Measurements from ENCODE around the gene ZNRF3. TPM values are rescaled to one million over a fixed set of nuclear protein-coding genes. Genes with fewer than 3 reads are reported as not detected.
"Not testable (repeated sequence)": the region's sequence is repeated elsewhere in the genome, so short reads cannot be mapped to it uniquely, and the experiment has no call there.

Gene ZNRF3
- total RNA-seq, 1 donor from 2014 or later = 7.4 TPM

GRCh38 chr22:28884747-28885350 is 1.5 kb downstream of the ZNRF3 start:
- no peak for DNase-seq

GRCh38 chr22:28885939-28886338 is 2.6 kb downstream of the ZNRF3 start:
- DNase-seq = no peak

DNA sequence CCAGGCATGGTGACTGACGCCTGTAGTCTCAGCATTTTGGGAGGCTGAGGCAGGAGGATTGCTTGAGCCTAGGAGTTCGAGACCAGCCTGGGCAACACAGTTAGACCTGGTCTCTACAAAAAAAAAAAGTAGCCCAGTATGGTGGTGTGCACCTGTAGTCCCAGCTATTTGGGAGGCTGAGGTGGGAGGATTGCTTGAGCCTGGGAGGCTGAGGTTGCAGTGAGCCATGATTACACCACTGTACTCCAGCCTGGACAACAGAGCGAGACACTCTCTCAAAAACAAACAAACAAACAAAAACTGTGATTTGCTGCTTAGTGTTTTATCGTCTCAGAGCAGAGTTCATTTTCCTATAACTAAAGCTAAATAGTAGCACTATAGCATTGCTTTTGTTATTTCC is 3.3 kb downstream of the ZNRF3 start:
- DNase-seq = not testable (repeated sequence)

DNA sequence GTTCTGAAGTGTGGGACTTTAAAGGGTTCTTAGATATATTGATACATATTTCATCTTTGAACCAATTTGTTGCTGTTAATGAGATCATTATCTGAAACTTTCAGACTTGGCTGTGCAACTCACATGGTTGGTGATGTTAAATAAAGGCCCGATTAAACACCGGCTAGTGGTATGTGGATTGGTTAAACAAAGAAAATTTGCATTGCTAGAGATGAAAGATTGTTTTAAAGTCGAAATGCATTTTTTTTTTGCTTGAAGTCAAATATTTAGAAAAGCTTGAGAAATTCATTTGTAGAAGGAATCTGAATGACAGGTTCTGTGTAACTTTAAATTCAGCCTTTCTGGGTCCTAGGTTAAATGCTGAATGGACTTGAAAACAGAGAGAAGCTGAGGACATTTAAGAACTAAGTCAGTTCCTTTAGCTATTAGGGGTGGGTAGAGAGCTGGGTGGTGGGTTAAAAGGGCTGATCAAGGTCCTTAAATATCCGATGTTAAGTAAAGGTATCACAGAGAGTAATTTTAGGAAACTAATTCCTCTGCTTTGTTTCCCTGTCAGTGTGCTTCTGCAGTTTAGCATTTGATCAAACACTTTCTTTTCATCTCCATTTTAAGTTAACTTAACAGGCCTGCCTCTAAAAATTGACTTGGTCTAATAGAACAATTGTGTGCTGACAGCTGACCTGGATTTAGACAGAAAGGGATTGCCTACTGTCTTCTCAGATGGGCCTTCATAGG is 4.5 kb downstream of the ZNRF3 start:
- DNase-seq = no peak

DNA sequence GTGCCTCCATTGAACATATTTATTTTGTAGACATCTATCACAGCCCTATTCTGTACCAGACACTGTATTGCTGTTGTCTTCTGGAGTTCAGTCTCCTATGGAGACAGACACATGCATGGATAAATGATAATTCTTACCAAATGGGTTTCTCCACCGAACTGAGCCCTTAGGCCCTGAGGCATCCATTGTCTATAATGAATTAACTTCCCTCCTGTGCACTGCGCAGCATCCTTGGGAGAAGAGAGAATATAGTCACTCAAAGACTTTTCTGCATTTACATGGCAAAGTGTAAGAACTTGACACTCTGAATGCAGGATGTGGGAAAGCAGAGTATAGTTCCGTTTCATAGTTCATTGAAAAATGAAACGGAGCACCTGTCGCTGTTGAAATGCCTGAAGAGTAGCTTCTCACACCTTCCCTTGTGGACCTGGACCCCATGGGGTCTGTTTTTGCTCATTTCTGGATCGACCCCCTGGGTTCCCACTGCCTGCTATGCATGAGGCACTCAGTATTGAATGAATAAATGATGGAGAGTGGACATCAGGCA is 6.2 kb downstream of the ZNRF3 start:
- no peak for DNase-seq

- DNase-seq = no peak
These were observed 7.9 kb downstream of the ZNRF3 start for GRCh38 chr22:28891156-28891733.

- DNase-seq = no peak
These were observed 8.9 kb downstream of the ZNRF3 start for GRCh38 chr22:28892175-28892731.

GRCh38 chr22:28893810-28894209 is 10.4 kb downstream of the ZNRF3 start:
- DNase-seq = no peak

DNA sequence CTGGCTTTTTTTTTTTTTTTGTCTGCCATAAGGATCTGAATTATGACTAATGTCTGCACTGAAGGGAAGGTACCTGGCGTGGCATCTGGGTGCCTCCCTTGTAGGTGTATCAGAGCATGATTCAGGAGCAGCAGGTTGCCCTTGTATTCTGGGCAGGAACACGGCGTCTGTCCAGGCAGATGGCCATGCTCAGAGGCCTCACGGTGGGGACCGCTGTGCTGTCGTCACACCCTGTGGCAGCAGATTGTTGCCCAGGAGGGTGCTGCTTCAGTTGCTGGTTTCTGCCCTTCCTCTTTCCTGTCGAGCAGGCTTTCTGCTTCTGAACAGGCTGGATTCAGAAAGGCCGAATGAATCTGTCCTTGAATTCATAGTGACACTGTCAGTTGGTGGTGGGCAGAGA is 11.0 kb downstream of the ZNRF3 start:
- DNase-seq = no peak

DNA sequence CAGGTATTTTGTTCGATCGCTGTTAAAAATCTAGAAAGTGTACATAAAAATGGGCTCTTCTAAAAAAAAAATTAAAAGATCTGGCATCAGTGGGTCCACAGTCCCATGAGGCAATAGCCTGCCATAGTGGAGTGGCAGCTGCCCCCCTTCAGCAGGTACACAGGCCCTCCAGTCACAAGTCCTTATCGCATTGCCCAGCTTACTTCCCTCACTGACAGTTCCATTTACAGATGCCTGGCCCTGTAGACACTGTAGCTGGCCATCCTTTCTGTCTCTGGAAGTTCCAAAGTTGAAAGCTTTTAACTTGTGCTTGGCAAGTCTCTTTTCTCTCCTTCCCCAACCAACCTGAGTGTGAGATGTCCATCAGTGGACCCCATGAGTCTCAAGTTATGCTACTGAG is 11.4 kb downstream of the ZNRF3 start:
- DNase-seq = no peak

GRCh38 chr22:28896611-28897010 is 13.2 kb downstream of the ZNRF3 start:
- DNase-seq = no peak

- DNase-seq = no peak
These were observed 14.9 kb downstream of the ZNRF3 start for GRCh38 chr22:28898233-28898629.

- DNase-seq = no peak
These were observed 16.0 kb downstream of the ZNRF3 start for GRCh38 chr22:28899199-28899853.

DNA sequence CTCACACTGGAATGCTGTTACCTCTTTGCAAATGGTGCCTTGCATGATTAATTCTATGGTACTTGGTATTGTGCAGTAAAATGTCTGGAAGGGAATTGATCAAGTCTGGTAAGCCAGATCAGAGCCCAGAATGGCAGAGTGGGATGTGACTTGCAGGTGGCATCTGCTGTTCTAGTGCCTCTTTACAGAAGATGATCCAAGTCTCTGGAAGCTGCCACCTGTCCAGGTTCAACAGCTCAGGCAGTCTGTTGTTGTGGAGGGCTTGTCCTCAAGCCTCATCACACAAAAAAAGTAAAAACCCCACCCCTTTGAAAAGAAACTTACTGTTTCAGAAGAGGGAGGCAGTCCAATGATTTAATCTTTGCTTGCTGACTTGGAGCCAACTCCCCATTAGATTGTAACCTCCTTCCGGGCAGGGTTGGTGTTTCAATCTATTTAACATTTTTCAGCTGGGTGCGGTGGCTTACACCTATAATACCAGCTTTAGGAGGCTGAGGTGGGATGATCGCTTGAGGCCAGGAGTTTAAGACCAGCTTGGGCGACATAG is 17.1 kb downstream of the ZNRF3 start:
- DNase-seq = no peak

DNA sequence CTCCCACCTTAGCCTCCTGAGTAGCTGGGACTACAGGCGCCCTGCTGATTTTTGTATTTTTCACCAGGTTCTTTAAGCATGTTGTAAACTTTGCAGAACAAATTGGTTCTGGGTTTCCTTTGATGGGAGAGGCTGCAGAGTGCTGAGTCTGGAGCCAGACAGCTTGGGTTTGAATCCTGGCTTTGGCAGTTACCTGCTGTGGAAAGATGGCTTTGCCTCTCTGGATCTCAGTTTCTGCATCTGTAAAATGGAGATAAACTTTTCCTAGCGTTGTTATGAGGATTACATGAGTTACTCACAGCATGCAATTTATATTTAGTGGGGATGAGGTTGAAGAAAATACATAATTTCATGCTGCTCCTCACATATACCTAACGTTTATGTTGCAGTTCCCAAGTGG is 19.1 kb downstream of the ZNRF3 start:
- DNase-seq = no peak

DNA sequence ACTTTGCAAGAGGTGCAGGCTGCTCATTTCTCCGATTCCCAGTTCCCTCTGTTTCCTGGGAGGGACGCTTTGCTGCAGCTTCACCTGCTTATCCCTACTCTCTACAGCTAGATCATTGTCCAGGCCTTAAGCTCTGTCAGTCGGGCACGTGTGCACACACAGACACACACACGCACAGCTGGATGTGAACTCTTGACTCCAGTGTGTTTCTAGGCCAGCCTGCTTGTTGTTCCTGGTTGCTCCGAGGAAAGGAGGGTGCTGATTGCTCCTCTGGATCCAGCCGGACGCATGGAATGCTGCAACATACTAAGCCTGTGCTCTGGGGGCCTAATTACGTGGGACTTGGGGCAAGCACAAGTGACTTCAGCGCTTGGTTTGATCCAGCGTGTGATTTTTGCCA is 19.7 kb downstream of the ZNRF3 start:
- DNase-seq = no peak

- no peak for DNase-seq
These were observed 20.4 kb downstream of the ZNRF3 start for GRCh38 chr22:28903729-28904128.

DNA sequence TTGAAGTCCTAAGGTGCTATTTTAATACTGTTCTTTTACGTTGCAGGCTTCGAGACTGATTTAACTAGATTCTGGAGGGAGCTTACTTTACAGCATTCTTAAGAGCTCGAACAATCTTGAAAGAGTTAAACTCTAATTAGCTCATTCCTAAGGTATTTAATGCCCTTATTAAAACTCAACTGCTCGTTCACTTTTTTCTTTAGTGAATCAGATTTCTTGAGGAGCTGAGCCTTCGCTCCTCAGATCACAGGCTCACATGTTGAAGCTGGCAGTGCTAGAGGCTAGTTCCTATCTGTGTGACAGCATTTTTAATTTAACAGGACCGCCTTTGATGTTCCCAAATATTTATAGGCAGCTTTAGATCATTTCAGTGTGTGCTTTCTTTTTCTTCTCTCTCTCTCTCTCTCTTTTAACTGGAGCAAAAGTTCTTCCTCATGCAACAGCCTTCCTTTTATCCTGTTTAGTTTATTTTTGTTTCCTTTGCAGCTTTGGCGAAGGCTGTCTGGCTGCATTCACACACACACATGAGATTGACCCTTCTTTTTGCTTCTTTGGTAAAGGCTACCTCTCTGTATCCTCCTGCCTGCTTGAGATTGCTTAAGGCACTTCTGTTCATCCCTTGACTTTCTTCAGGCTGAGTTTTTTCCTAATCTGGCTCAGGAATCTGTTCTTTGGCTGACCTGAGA is 21.0 kb downstream of the ZNRF3 start:
- DNase-seq = peak; percentile 60

DNA sequence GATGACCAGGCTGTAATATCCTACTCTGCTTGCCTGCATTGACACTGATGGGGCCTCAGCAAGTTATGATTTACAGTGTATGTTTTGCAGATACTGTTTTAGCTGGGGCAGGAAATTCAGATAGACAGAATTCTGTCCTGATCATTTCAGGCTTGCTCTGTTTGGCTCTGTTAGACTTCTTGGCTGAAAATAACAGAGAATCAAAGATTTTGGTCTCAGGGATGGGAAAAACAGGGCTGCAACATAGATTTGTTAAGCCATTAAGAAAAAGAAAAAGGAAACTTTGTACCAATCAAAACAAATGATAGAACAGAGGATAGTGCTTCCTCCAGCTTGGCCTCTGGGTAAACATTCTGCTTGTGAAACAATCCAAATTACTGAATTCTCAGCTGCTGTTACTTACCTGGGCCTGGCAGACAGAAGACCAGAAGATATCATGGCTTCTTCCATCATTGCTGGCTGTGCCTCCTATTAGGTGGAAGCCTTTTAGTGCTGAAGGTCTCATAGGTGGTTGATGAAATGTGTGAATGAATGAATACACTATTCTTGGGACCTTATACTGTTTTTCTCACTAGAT is 22.0 kb downstream of the ZNRF3 start:
- no peak for DNase-seq

DNA sequence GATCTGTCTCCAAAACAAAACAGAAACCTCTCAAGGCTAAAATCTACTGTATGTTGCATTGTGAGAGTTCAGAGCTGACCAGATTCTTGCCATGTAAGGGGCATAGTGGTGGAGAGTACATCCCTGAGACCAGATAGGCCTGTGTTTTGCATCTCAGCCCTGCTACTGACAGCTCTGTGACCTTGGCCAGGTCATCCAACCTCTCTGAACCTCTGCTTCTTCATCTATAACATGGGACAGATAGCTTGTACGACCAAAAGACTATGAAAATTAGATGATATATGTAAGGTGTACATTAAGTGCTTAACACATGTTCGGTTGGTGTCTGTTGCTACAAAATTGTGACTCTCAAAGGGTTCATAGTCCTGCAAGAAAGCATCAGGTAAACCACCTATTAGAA is 22.9 kb downstream of the ZNRF3 start:
- DNase-seq = no peak

- DNase-seq = no peak
These were observed 24.1 kb downstream of the ZNRF3 start for GRCh38 chr22:28907311-28908008.
